Trophoblast cell (in vitro differentiated cells and primary cell): ENCODE measurements around the gene RNASE12.
A peak's percentile ranks its signal among the peaks of the same experiment; 100 is the strongest.

ENCODE experiments used
- DNase-seq, 2 donors: peaks; one replicate each; pipeline ENCODE4 v3.0.0-alpha.2; 2016
- H2AFZ ChIP-seq: 2 replicates; pipeline ENCODE4 v1.6.1; 2013; ENCODE audit warnings: low read length, moderate library complexity, mild to moderate bottlenecking; ENCODE audit not compliant: insufficient read depth, poor library complexity
- H2AK5ac ChIP-seq: 2 replicates; pipeline ENCODE4 v1.6.1; 2013; ENCODE audit warnings: mild to moderate bottlenecking, low read length
- H2BK120ac ChIP-seq: 2 replicates; pipeline ENCODE4 v1.6.1; 2013; ENCODE audit warnings: low read length, mild to moderate bottlenecking, moderate library complexity; ENCODE audit not compliant: insufficient read depth, poor library complexity
- H2BK12ac ChIP-seq: 2 replicates; pipeline ENCODE4 v1.6.1; 2013; ENCODE audit warnings: mild to moderate bottlenecking, low read length, moderate library complexity
- H2BK5ac ChIP-seq: 2 replicates; pipeline ENCODE4 v1.6.1; 2013; ENCODE audit warnings: low read length, low read depth, moderate library complexity, mild to moderate bottlenecking; ENCODE audit not compliant: poor library complexity
- H3K14ac ChIP-seq: 2 replicates; pipeline ENCODE4 v1.6.1; 2013; ENCODE audit warnings: mild to moderate bottlenecking, low read length
- H3K18ac ChIP-seq: 2 replicates; pipeline ENCODE4 v1.6.1; 2013; ENCODE audit warnings: mild to moderate bottlenecking, low read length
- H3K23ac ChIP-seq: 2 replicates; pipeline ENCODE4 v1.6.1; 2013; ENCODE audit warnings: low read length
- H3K27ac ChIP-seq: 2 replicates; pipeline ENCODE4 v1.5.1; 2013; ENCODE audit warnings: low read depth, mild to moderate bottlenecking, inconsistent platforms, low read length, moderate library complexity
- H3K27me3 ChIP-seq: 2 replicates; pipeline ENCODE4 v1.6.1; 2013; ENCODE audit warnings: inconsistent platforms, mild to moderate bottlenecking, low read length, moderate library complexity; ENCODE audit not compliant: insufficient read depth
- H3K36me3 ChIP-seq, 2 experiments: 1 replicate in 1 of 2; 2 replicates in 1 of 2; pipeline ENCODE4 v1.6.1; 2013; ENCODE audit warnings: low read length in 2 of 2, mild to moderate bottlenecking in 2 of 2, moderate library complexity in 1 of 2; ENCODE audit not compliant: insufficient read depth in 2 of 2, control insufficient read depth in 1 of 2
- H3K4ac ChIP-seq: 2 replicates; pipeline ENCODE4 v1.6.1; 2013; ENCODE audit warnings: low read depth, mild to moderate bottlenecking, low read length, moderate library complexity
- H3K4me1 ChIP-seq, 2 experiments: 1 replicate in 1 of 2; 2 replicates in 1 of 2; pipeline ENCODE4 v1.6.1; 2013; ENCODE audit warnings: low read length in 2 of 2, mild to moderate bottlenecking in 2 of 2, moderate library complexity in 1 of 2; ENCODE audit not compliant: insufficient read depth in 2 of 2, control insufficient read depth in 1 of 2
- H3K4me2 ChIP-seq: 2 replicates; pipeline ENCODE4 v1.6.1; 2013; ENCODE audit warnings: inconsistent platforms, mild to moderate bottlenecking, low read length, moderate library complexity
- H3K4me3 ChIP-seq: 2 replicates; pipeline ENCODE4 v1.5.1; 2013; ENCODE audit warnings: mild to moderate bottlenecking, low read depth, low read length, inconsistent platforms
- H3K79me1 ChIP-seq: one replicate; pipeline ENCODE4 v1.6.1; 2013; ENCODE audit warnings: low read length
- H3K79me2 ChIP-seq: 2 replicates; pipeline ENCODE4 v1.6.1; 2013; ENCODE audit warnings: low read length, mild to moderate bottlenecking; ENCODE audit not compliant: control insufficient read depth, insufficient read depth, poor library complexity
- H3K9ac ChIP-seq: 2 replicates; pipeline ENCODE4 v1.6.1; 2013; ENCODE audit warnings: mild to moderate bottlenecking, low read length
- H3K9me3 ChIP-seq: 2 replicates; pipeline ENCODE4 v1.6.1; 2013; ENCODE audit warnings: low read depth, mild to moderate bottlenecking, control low read depth, inconsistent platforms, low read length; ENCODE audit not compliant: insufficient read depth
- H4K12ac ChIP-seq: 2 replicates; pipeline ENCODE4 v1.6.1; 2013; ENCODE audit warnings: low read depth, mild to moderate bottlenecking, low read length, moderate library complexity
- H4K8ac ChIP-seq: 2 replicates; pipeline ENCODE4 v1.6.1; 2013; ENCODE audit warnings: low read depth, mild to moderate bottlenecking, low read length, moderate library complexity
- H4K91ac ChIP-seq: one replicate; pipeline ENCODE4 v1.6.1; 2013; ENCODE audit warnings: low read depth, mild to moderate bottlenecking, low read length, moderate library complexity
- WGBS: extraction: QIAGEN DNeasy Blood & Tissue Kit; methylation state at CpG from one replicate; pipeline ENCODE4 v1.1.7; 2013; ENCODE audit warnings: missing lambda C conversion rate; ENCODE audit not compliant: insufficient read length, insufficient coverage; ENCODE audit errors: extremely low coverage; 5-methylcytosine and 5-hydroxymethylcytosine counted together

Gene RNASE12

DNA sequence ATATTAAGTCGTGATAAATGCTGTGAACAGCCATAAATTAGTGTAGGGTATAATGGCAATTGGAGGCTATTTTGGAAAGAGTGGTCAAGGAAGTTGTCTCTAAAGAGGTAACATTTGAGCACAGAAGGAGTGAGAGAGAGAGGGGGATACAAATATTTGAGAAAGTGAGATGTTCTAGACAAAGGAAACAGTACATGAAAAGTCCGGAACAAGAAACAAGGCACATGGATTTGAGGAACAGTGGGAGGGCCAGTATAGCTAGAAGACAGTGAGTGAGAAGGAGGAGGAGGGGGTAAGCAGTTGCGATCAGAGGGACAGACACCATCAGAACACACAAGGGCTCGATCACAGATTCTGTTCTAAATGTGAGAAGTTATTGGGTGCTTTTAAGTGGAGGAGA is 20.1 kb upstream of the RNASE12 start:
- Histone ChIP-seq H4K12ac (no peak overlapping the region), H2AK5ac (no peak overlapping the region), H3K14ac (no peak overlapping the region), H4K8ac (no peak overlapping the region), H2BK120ac (no peak overlapping the region), H3K18ac (no peak overlapping the region), H3K27ac (no peak overlapping the region), H3K27me3 (no peaks in the 10 kb centered on the region), H4K91ac (no peak overlapping the region), H3K9ac (no peak overlapping the region), H3K4me3 (no peak overlapping the region), H2AFZ (no peak overlapping the region), H3K4me1 (no peaks in the 10 kb centered on the region), H2BK5ac (no peak overlapping the region), H3K4me2 (no peak overlapping the region), H2BK12ac (no peak overlapping the region), H3K79me1 (no peaks in the 10 kb centered on the region), H3K9me3 (no peaks in the 10 kb centered on the region), H3K23ac (no peak overlapping the region), H3K79me2 (peaks cover 2% of the 10 kb centered on the region), H3K4ac (no peak overlapping the region), H3K36me3 (no peaks in the 10 kb centered on the region)
- WGBS: no CpG with 5 or more reads among the region's 4 CpGs
- no peak for DNase-seq

DNA sequence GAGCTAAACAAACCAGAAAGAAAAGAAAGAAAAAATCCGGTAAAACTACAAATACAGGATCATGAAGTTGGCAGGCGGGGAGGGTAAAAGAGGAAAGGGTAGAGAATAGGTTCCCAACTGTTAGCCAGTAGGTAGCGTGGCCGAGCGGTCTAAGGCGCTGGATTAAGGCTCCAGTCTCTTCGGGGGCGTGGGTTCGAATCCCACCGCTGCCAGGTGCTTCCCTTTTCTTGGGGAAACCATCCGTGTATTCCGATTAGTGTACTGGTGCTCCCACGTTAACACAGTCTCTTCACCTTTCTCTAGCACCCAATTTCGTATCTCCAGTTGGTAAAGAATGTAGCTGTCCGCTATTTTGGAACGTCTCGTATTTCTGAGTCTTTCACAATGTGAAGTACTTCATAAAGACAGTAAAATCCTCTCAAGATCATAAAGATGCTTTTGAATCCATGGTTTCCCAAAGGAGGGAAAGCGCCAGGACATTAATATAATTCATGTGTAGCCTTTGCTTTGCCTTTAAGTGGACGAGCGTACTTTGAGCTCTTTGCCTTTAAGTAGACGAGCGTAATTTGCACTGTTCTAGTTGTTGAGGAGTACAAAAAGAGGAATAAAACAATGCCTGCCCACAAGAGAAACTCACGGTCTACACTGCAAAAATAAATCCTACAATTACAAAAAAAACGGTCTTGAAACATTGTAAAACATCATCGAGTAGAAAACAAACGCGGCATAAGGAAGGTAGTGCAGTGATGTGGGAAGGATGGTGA is 19.0 kb upstream of the RNASE12 start:
- H2AFZ ChIP-seq: no peak overlapping the region
- H3K79me1 ChIP-seq: no peaks in the 10 kb centered on the region
- H2BK5ac ChIP-seq: no peak overlapping the region
- no peak overlapping the region for H3K23ac ChIP-seq
- H3K79me2 ChIP-seq: peaks cover 2% of the 10 kb centered on the region
- H3K9me3 ChIP-seq: no peaks in the 10 kb centered on the region
- H3K27ac ChIP-seq: no peak overlapping the region
- H3K4me3 ChIP-seq: peak overlapping the region; percentile 87
- no peak overlapping the region for H2BK120ac ChIP-seq
- H3K4me1 ChIP-seq: no peaks in the 10 kb centered on the region
- no peaks in the 10 kb centered on the region for H3K27me3 ChIP-seq
- no peaks in the 10 kb centered on the region for H3K36me3 ChIP-seq
- H3K4me2 ChIP-seq: peak overlapping the region; percentile 68
- no peak overlapping the region for H4K8ac ChIP-seq
- H2AK5ac ChIP-seq: no peak overlapping the region
- no CpG with 5 or more reads among the region's 27 CpGs for WGBS
- H3K14ac ChIP-seq: no peak overlapping the region
- no peak overlapping the region for H3K18ac ChIP-seq
- H4K12ac ChIP-seq: no peak overlapping the region
- no peak overlapping the region for H2BK12ac ChIP-seq
- no peak overlapping the region for H3K9ac ChIP-seq
- no peak overlapping the region for H4K91ac ChIP-seq
- no peak overlapping the region for H3K4ac ChIP-seq
- DNase-seq: peak; percentile 64 to 77

DNA sequence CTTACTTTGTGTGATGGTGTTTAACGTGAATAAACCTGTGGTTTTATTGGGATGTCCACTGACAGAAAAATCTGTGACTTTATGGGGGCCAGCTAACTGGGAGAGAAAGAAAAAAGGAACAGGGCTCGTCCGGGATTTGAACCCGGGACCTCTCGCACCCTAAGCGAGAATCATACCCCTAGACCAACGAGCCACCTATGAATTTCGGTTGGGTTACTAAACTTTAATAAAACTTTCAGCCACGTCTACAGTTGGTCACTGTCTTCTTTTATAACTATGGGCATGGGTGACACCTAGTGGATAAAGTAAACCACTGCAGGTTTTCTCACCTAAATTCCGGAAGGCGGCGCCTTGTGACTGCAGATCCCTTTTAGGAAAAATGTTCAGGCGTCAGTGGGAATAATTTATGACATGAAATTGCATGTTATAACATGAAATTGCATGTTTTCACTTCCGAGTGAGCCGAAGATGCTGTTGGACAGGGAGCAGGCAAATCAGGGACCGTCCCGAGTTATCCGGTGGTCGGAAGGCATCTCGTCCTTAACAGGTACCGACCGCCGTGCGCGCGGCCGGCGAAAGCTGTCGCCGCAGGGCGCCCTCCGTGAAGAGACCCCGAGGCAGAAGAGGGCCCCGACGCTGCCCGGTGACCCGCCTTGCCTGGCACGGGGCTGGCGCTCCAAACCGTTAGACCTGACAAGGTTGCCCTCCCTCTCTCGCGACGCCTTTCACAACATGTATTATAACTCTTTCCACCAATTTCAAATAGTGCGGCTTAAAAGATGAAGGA is 18.2 kb upstream of the RNASE12 start:
- Histone ChIP-seq H3K4me3 (peak overlapping the region; percentile 87), H4K8ac (no peak overlapping the region), H2AK5ac (no peak overlapping the region), H3K27me3 (no peaks in the 10 kb centered on the region), H4K91ac (no peak overlapping the region), H3K14ac (no peak overlapping the region), H4K12ac (peak overlapping the region; percentile 58), H3K9ac (no peak overlapping the region), H3K27ac (no peak overlapping the region), H3K23ac (no peak overlapping the region), H3K79me1 (no peaks in the 10 kb centered on the region), H2AFZ (peak overlapping the region; percentile 95), H2BK5ac (no peak overlapping the region), H2BK120ac (no peak overlapping the region), H3K9me3 (no peaks in the 10 kb centered on the region), H3K18ac (no peak overlapping the region), H3K4me2 (peak overlapping the region; percentile 68), H3K4ac (no peak overlapping the region), H3K79me2 (peaks cover 2% of the 10 kb centered on the region), H3K36me3 (no peaks in the 10 kb centered on the region), H3K4me1 (no peaks in the 10 kb centered on the region), H2BK12ac (no peak overlapping the region)
- peak; percentile 69 to 98 for DNase-seq
- no CpG with 5 or more reads among the region's 44 CpGs for WGBS

DNA sequence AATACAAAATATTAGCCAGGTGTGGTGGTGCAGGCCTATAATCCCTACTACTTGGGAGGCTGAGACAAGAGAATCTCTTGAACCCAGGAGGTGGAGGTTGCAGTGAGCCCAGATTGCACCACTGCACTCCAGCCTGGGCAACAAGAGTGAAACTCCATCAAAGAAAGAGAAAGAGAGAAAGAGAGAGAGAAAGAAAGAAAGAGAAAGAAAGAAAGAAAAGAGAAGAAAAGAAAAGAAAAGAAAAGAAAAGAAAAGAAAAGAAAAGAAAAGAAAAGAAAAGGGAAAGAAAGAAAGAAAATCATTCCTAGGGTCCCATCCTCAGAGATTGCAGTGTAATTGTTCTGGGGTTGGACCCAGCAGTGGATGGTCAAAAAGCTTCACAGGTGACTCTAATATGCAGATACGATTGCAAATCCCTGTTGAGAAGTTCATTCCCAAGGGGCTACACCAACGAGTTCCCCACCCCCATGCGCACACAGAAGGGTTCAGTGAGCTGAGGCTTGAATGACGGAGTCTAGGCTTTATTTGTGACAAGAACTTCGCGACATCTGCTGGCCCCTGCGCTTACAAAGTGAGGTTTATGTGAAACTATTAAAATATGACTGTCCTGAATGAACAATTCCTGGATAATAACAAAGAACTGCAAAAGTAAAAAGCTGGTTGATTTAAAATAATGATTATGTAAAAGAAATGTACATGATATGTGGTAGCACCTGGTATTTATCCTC is 17.4 kb upstream of the RNASE12 start:
- Histone ChIP-seq H2BK12ac (no peak overlapping the region), H4K12ac (no peak overlapping the region), H2BK120ac (no peak overlapping the region), H2AK5ac (no peak overlapping the region), H3K27ac (no peak overlapping the region), H4K8ac (no peak overlapping the region), H3K4me2 (no peak overlapping the region), H3K9me3 (no peaks in the 10 kb centered on the region), H3K36me3 (no peaks in the 10 kb centered on the region), H2AFZ (no peak overlapping the region), H3K79me1 (no peaks in the 10 kb centered on the region), H3K18ac (no peak overlapping the region), H3K4me3 (no peak overlapping the region), H2BK5ac (no peak overlapping the region), H3K79me2 (peaks cover 2% of the 10 kb centered on the region), H3K4me1 (no peaks in the 10 kb centered on the region), H3K23ac (no peak overlapping the region), H3K14ac (no peak overlapping the region), H3K9ac (no peak overlapping the region), H4K91ac (no peak overlapping the region), H3K27me3 (no peaks in the 10 kb centered on the region), H3K4ac (no peak overlapping the region)
- DNase-seq: no peak
- whole genome bisulfite sequencing: no CpG with 5 or more reads among the region's 7 CpGs
